ENCODE results near the gene KIAA0586.
A peak's percentile ranks its signal among the peaks of the same experiment; 100 is the strongest.
"Not testable (repeated sequence)": the region's sequence is repeated elsewhere in the genome, so short reads cannot be mapped to it uniquely, and the experiment has no call there.

KIAA0586 gene

DNA sequence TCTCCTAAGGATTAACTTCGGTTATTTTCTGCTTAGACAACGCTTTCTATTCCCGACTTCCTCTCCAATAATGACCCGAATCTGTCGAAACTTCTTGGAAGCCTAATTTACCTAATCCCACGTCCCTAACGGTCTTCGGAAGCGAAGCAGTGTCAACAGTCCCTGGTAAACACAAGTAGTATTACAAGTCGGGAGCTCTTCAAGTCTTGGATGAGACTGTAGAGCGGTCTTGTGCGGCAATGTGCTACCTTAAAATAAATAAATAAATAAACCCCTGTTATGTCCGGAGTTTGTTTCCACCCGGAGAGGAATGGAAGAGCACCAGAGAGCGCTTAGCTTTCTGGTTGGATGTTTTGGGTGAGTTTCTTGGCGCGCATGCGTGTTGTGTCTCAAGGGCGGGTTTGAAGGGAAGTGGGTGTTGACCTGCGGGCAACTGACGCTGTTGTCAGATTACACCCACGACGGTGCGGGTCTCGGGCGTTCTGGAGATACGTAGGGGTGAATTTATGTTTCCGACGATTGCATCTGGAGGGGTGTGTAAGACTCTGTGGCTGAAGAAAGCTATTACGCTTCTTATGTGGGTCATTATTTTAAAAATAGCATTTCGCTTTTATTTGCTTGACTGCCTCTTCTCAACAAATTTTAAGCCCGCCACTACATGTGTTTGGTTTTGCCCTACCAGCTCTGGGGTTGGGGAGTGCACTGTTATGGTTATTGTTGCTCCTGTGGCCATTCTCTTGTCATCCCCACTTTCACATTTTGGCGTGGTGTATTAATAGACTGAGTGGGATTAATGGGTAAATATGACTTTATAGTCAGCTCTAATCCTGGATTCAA is at the start of gene KIAA0586, which contains the start of gene TIMM9:
KIAA0586 (plus strand) TSS at position 439 of the 837 bp plus-strand sequence. CDS start 546 bp downstream, outside the sequence.
TIMM9 (minus strand) TSS at position 251 of the 837 bp plus-strand sequence. CDS start 15,586 bp downstream, outside the sequence.
- peak; percentile 95 for DNase-seq

DNA sequence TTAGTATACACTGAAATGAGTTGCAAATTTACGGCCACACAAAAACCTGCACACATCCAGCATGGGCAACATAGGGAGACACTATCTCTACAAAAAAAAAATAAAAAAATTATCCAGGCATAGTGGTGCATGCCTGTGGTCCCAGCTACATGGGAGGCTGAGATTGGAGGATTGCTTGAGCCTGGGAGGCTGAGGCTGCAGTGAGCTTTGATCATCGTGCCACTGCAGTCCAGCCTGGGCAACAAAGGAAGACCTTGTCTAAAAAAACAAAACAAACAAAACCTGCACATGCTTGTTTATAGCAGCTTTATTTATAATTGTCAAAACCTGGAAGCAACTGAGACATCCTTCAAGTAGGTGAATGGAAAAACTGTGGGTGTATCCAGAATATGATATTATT is 36.7 kb upstream of the KIAA0586 start:
- no peak for DNase-seq

DNA sequence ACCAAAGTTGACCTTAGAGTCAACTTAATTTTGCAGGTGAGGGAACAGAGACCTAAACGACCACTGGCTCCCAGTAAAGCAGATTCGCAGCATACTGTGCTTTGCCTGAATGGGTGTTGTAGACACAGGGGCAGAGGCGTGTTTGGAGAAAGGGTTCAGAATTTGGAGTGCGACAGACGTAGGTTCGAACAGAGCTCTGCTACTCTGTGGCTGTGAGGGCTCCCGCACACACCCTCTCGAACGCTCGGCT is 32.0 kb upstream of the KIAA0586 start:
- no peak for DNase-seq

DNA sequence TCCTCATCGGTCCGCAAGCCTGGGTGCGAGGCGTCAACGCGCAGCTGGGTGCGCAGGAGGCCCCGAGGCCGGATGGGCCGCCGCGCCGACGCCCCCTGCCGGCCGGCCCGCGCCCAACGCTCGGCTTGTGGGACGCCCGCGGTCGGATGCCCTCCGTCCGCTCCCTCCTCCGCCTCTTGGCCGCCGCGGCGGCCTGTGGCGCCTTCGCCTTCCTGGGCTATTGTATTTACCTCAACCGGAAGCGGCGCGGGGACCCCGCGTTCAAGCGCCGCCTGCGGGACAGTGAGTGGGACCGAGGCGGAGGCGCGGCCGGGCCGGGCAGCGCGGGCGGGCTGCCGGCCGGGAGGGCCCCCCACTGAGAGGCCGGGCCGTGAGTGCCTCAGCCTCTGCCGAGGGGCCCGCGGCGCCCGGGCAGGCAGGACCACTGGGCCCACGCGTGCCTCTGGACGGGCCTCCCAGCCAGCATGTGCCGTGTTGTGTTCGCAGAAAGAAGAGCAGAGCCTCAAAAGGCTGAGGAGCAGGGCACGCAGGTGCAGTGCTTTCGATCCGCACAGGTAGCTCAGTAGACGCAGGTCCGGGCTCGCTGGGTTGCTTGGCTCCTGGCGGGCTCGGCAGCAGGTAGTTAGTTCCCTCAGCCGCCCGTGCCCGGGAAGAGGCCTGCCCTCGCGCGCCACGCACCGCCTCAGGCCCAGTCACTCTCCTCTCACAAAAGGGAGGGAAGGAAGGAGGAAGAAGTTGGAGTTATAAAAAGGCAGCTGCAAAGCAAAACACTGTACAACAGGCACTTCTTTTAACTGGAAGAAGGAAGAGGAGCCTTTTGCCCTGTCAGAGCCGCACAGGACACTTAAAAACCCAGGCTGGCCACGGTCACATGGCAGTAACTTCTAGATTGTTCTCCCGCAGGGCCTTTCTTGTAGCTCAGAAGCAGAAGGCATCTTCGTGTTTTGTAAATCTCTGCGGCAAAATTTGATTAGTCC is 31.4 kb upstream of the KIAA0586 start, which contains the start of gene TOMM20L:
TOMM20L (plus strand) TSS at position 119 of the 977 bp plus-strand sequence; CDS start at position 147, 28 bp downstream.
- DNase-seq: peak; percentile 64

DNA sequence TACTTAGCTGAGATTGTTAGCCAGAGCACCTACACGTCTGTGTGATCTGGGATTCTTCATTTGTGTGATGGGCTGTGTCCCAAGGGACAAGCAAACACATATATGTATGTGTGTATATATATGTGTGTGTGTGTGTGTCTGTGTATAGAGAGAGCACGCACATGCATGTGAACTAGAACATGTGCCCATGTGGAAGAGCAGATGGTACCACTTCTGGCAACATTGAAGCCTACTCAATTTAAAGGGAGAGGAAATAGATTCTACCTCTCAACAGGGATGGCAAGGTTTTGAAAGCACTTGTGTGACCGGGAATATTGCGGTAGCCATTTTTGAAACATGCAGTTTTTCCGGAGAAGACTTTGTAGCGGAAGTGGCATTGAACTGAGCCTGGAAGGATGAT is 30.4 kb upstream of the KIAA0586 start:
- DNase-seq: no peak

DNA sequence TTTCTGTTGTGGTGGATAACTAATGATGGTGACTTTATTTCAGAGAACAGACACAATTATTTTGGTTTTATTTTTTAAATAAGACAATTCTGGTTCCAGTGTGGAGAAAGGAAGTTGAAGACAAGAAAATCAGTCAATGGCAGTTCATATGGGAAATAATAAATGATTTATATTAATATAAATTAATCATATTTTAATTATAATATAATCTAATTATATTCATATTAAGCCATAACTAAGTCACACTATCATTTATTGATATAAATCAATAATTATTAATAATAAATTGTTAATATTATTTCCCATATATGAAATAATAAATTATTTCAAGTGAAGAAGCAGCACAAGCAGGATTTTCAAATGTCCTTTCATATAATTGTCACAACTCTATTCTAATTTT is 29.0 kb upstream of the KIAA0586 start:
- no peak for DNase-seq

DNA sequence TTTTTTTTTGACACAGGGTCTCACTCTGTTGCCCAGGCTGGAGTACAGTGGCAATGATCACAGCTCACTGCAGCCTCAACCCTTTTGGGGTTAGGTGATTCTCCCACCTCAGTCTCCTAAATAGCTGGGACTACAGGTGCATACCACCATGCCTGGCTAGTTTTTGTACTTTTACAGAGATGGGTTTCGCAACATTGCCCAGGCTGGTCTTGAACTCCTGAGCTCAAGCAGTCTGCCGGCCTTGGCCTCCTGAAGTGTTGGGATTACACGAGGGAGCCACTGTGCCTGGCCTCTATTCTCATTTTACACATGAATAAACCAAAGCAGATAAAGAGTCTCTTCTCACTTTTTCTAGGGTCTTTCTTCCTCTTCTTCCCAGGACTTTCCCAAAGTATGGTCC is 28.6 kb upstream of the KIAA0586 start:
- no peak for DNase-seq

DNA sequence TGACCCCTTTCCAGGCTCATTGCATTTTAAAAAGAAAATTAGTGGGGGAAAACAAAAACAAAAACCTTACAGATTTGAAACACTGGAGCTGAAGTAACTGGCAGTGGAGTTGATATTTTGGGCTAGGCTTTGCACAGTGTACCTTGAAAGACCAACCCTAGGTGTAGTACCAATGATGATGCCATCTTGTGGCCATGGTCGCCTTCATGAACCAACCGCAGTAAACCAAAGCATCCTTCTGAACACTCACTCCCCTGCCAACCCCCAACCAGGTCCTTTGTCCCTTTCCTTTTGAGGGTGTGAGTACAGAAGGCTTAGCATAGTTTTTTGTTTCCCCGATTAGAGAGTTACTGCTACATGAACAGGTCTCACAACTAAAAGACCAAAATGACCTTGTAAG is 25.9 kb upstream of the KIAA0586 start:
- no peak for DNase-seq

DNA sequence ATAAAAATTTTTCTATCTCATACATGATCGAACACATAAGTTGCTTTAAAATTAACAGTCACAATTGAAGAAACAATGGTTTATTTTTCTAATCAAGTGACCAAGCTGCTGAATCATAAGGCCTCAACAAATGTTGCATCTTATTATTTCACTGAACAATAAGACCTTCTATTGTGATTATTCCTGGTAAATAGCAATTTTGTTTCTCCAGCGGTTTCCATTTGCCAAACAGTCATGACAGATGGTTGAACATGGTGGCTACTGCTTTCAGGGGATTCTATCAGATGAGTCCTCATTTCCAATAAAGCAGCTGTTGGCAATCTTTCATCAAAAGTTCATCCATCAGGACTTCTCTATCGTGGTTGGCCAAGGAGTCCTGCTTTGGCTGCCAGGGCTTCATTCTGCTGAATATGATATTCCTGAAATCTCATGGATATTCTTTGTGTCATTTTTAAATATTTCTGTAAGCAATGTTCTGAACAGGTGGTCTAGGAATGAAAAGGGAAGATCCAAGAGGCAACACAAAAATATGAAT is 18.8 kb upstream of the KIAA0586 start:
- no peak for DNase-seq

DNA sequence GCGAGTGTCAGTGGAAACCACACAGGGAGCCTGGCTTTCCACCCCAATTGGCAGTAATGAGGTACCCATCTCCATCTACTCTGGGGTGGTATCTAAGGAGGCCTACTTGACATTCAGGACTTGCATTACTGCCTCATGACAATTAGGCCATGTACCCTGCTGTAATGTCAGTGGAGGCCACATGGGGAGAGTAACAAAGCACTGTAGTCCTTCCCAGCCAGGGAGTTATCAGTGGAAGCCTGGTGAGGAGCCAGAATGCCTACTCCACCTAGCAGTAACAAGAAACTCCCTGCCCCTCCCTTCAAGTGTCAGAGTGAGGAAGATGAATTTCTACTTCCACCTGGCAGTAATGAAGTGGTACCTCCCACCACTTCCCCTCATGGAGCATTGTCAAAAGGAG is 12.7 kb upstream of the KIAA0586 start:
- DNase-seq: no peak

DNA sequence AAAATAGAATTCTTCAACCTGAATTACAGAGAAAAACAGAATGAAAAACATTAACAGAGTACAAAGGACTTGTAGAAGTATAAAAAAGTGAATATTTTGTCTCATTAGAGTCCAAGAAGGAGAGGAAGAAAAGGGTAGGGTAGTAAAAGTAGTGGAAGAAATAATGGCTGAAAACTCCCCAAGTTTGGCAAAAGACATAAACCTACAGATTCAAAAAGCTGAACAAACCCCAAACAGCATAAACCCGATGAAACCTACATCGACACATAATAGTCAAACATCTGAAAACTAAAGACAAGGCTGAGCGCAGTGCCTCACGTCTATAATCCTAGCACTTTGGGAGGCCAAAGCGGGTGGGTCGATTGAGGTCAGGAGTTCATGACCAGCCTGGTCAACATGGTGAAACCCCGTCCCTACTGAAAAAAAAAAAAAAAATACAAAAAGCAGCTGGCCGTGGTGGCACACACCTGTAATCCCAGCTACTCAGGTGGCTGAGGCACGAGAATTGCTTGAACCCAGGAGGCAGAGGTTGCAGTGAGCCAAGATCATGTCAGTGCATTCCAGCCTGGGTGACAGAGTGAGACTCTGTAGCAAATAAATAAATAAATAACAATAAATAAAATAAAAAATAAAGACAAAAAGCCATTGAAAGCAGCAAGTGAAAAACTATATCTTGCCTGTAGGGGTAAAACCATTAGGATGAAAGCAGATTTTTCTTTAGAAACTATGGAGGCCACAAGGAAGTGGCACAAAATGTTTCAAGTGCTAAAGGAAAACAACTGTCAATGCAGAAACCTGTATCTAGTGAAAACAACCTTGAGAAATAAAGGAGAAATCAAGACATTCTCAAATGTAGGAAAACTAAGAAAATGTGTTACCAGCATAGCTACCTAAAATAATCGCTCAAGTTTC is 11.6 kb upstream of the KIAA0586 start:
- no peak for DNase-seq

DNA sequence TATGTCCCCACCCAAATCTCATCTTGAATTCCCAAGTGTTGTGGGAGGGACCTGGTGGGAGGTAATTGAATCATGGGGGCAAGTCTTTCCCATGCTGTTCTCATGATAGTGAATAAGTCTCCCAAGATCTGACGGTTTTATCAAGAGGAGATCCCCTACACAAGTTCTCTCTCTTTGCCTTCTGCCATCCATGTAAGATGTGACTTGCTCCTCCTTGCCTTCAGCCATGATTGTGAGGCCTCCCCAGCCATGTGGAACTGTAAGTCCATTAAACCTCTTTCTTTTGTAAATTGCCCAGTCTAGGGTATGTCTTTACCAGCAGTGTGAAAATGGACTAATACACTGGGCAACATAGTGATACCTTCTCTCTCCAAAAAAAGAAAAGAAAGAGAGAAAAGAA is 10.6 kb upstream of the KIAA0586 start:
- DNase-seq: not testable (repeated sequence)

DNA sequence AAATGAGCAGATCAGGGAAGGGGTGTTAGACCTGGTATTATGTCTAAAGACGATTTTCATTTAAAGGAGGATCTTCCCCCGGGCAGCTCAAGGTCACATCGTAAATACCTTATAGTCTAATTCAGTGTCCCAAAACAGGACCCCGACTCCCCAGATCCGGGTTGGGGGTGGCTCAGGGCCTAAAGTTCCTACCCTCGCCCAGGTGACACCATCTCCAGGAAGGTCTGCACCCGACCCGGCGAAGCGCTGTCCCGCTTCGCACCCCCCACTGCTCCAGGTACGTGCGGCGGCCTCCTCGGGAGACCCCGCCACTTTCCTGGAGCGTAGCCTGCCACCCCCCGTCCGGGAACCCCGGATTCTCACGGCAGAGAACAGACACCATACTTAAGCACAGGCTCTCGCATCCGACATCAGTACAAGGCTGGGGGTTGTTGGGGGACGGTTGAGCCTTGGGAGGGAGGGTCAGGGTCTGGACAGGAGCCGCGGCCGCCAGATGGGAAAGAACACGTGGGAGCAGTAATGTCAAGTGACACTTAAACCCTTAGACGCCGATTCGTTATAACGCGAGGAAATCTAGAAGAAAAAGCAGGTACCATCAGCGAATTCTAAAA is 744 bp upstream of the KIAA0586 start:
- DNase-seq: peak; percentile 33

DNA sequence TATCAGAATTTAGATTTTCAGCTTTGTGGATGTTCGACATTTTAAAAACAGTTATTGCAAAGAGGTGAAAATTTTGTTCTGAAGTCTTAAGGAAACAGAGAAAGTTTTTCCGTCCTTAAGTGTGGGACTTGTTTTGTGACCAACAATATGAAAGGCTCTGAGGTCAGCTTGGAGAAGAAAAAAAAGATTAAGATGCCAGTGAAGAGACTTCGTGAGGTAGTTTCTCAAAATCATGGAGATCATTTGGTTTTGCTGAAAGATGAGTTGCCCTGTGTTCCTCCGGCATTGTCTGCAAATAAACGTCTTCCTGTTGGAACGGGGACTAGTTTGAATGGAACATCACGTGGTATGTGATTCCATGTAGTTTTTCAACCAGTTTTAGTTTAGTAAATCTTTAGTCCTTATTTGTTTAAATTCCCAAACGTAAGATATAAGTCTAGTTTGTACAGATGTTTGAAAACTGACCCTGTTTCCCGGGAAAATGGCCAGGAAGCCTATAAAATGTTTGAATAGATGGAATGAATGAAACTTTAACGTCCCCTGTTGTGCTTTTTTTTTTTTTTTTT is 682 bp downstream of the KIAA0586 start:
- no peak for DNase-seq

DNA sequence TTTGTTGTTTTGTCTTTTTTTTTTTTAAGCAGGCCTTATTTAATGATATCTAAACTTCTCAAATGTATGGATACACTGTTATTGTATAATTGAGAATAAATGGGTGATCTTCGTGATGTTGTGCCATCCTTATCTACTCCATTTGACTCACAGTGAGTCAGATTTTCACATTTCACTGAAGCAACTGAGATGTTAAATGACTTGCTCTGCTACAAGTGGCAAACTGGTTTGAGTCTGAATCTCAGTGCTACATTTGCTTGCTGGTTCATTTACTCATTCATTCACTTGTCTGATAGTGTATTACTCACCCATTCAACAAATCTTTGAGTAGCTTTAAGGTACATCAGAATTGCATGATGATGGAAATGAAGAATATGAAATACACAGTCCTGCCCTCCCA is 2.6 kb downstream of the KIAA0586 start:
- DNase-seq: no peak

DNA sequence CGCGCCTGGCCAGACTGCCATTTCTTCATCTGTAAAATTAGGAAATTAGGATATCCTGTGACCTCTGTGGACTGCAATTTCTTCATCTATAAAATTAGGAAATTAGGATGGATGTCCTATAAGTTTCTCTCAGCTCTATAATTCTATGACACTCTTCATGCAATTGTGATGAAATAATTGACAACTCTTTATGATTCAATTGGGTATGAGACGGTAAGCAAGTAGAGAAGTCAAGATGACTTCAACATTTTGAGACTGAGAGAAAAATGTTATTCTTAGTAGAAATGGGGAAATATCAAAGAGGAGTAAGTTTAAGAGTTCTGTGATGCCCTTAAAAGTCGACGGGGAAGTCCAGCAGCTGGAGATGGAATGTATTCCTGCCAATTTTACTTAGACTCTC is 12.0 kb downstream of the KIAA0586 start:
- no peak for DNase-seq

DNA sequence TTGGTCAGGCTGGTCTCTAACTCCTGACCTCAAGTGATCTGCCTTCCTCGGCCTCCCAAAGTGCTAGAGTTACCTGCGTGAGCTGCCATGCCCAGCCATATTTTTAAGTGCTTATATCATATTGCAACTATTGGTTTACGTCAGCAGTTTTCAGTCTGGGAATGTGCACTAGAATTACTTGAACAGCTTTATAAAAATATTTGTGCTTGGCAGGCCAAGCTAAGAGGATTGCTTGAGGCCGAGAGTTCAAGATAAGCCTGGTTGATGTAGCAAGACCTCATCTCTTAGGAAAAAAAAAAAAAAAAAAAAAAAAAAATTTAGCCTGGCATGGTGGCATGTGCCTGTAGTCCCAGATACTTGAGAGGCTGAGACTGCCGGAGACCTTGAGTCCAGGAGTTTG is 17.1 kb downstream of the KIAA0586 start:
- no peak for DNase-seq

DNA sequence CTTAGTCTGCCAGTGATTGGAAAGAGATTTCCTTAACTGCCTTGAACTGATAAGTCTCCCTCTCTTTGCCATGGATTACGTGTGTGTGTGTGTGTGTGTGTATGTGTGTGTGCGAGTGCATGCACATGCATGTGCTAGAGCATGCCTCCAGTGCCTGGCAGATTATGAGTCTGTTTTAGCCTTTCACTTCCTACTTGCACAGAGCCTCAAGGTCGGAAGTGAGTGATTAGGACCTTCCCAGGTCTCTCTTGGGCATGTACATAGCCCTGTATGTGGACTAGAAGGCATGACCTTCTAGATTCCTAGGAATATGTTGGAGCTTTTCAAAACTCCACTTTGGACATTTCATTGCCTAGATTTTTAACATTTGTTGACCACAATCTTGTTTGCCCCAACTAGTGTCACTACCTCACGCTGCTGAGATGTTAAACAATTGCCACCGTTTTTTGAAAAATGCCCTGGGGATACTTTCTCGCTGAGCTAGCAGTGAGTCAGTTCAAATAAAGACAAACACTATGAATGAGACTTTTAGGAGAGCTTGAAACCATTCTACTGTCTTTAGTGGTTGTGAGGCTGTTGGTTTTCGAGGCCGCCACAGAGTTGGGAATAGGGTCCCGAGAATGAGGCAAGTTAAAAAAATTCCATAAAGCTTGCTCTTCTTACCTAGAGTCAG is 28.2 kb downstream of the KIAA0586 start:
- DNase-seq: no peak

DNA sequence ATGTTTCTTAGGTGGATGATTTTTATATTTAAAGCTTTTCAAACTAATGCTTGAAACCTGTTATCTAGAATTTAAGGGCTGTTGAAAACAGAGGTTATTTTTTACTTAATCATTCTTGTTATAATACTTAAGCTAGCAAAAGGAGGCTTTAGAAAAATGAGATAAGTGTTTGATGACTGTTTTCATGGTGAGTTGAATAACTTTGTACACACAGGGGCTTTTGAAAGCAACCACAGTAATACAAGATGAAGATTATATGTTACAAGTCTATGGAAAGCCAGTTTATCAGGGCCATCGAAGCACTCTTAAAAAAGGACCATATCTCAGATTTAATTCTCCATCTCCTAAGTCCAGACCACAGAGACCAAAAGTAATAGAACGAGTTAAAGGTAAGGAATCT is 33.3 kb downstream of the KIAA0586 start:
- no peak for DNase-seq

DNA sequence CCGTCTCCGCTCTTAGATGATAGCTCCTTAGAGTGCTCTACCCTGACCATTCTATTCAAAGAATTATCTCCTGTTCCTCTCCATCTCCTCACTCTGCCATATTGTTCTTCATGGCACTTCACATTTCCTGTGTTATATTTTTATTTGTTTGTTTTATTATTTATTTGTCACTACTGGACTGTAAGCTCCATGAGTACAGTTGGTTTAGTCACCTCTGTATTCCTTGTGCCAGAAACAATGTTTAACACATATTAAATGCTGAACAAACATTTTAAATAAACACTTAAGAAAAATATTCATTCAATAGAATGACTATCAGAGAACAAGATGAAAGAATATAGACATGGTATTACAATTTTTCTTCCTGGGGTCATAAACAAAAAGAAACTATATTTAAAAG is 35.6 kb downstream of the KIAA0586 start:
- DNase-seq: no peak

DNA sequence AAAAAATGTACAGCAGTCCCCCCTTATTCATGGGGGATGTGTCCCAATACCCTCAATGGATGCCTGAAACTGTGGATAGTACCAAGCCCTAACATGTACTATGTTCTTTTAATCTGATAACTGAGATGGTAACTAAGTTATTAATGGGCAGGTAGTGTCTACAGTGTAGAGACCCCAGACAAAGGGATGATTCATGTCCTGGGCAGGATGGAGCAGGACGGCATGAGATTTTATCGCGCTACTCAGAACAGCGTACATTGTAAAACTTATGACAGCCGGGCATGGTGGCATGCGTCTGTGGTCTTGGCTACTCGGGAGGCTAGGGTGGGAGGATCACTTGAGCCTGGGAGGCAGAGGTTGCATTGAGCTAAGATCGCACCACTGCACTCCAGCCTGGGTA is 37.1 kb downstream of the KIAA0586 start:
- no peak for DNase-seq
